ENCODE data around the gene MTPN.
A peak's percentile ranks its signal among the peaks of the same experiment; 100 is the strongest.

MTPN gene

DNA sequence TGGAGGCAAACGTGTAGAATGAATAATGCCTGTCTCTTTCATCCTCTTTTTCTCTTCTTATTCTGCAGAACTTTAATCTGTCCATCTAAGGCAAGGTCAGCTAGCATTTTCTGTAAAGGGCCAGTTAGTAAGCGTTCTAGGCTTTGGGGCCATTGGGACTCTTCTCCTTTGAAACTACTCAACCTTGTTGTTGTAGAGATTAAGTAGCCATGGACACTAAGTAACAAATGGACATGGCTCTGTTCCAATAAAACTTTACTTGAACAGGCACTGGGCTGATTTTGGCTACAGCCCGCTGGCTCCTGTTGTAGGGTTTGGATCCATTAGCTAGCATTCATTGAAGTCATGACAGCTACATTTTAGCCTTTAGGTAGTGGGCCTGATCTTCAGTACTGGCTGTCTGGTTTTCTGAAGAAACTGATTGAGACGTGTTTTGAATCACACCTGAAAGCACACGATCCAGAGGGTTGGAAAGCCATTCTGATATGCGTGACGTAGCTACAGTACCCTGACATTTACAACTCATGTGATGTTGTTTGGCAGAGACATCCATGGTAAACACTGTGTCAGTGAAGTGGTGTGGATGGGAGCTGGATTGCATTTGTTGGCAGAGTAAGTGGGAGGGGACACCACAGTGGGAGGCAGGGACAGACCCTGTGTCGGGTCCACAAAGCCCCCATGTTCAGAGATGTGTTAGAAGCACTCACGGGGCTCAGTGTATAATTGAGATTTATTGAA is 92.5 kb downstream of the MTPN start:
- no peak for DNase-seq

DNA sequence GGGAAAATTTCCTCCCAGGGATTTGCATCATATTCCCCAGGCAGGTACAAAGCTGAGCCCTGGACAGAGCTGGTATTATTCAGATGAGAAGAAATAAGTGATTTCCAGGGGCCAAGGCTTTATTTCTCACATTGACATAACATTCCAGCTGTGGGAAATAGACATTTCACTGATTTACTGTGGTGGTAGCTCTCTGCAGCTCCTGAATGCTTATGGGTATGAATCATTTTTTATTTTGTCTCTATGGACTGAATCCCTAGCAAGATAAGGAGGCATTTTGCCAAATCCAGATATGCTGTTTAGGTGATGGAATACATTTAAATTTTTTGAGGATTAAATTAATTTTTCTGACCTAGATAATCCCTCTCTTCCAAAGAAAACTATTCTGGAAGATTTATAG is 97.9 kb downstream of the MTPN start:
- peak; percentile 75 for DNase-seq

DNA sequence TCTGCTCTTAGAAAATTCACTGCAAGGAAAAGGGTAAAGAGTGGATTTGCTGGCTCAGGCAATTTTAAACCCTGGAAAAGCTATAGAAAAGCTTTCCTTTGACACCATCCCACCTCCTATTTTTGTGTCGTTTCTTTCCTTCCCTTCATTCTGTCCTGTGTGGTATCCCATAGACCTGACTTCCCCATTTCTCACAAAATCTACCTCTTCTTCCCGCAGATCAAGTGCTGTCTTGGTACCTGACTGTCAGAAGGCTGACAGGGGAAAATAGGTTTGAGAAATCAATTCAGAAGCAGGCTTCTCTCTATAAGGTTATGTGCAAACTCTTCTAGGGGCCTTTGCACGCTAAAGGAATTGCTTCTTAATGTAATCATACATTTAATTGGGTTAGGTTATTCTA is 98.9 kb downstream of the MTPN start:
- DNase-seq, result no peak

DNA sequence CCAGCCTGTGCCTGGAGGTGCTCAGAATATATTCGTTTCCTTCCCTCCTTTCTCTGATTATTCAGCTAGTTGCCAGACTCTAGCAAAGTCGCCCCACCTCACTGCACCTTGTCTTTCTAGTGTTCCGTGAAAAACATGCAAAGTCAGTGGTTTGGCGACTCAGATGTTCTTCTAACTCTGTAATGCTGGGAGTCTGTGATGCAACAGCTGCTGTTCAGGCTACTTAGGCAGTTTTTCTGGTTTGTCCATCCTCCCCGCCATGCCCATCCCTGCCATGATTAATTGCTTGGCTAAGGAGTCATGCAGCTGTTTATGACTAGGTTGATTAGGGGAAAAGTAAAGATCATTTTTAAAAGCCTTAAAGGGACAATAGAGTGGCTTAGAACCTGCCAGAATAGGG is 99.4 kb downstream of the MTPN start:
- peak; percentile 22 for DNase-seq
